Measurements from ENCODE around the gene MYH1. TPM values are rescaled to one million over a fixed set of nuclear protein-coding genes. Genes with fewer than 3 reads are reported as not detected.

Gene MYH1
- not detected for total RNA-seq
- polyA plus RNA-seq, result not detected

GRCh38 chr17:10518271-10519037, at the start of gene MYH1:
Gene MYH1, minus strand, starts transcription at chr17:10518542. Its CDS starts 1,900 bp downstream, at chr17:10516642.
- no peak within 1 kb of the TSS for H3K4me3 ChIP-seq (ENCODE audit: low read length)
- Mint-ChIP-seq H3K36me3 (no peaks in the 10 kb centered on the region), H3K27ac (no peak within 1 kb of the TSS), H3K4me3 (no peak within 1 kb of the TSS), H3K27me3 (peaks cover 3 to 18% of the 10 kb centered on the region in 2 donors), H3K9me3 (peaks cover 0 to 2% (median 0%) of the 10 kb centered on the region in 5 donors), H3K4me1 (no peaks in the 10 kb centered on the region)
- DNase-seq, result no peak
- no peaks in the 10 kb centered on the region for H3K27me3 ChIP-seq (ENCODE audit: insufficient read depth, low read length, poor library complexity, severe bottlenecking)
- ChIA-PET POLR2A (no interaction called here), CTCF (no interaction called here)
- no peaks in the 10 kb centered on the region for H3K36me3 ChIP-seq (ENCODE audit: insufficient read depth, low read length)
- no peaks in the 10 kb centered on the region for H3K4me1 ChIP-seq (ENCODE audit: insufficient read depth, low read length)
- no peaks in the 10 kb centered on the region for H3K9me3 ChIP-seq (ENCODE audit: low read length)
- no peak within 1 kb of the TSS for H3K27ac ChIP-seq (ENCODE audit: low read depth, low read length)

GRCh38 chr17:10563991-10564660, 45.8 kb upstream of the MYH1 start:
- H3K27ac Mint-ChIP-seq, result no peak overlapping the region
- DNase-seq, result no peak
- ChIA-PET POLR2A (no interaction called here), CTCF (no interaction called here)
- H3K27me3 Mint-ChIP-seq, result peaks cover 11 to 24% of the 10 kb centered on the region in 2 donors
- Histone ChIP-seq H3K4me3 (ENCODE audit: low read length) (no peak overlapping the region), H3K4me1 (ENCODE audit: insufficient read depth, low read length) (no peaks in the 10 kb centered on the region), H3K27ac (ENCODE audit: low read depth, low read length) (no peak overlapping the region), H3K9me3 (ENCODE audit: low read length) (no peaks in the 10 kb centered on the region), H3K36me3 (ENCODE audit: insufficient read depth, low read length) (no peaks in the 10 kb centered on the region), H3K27me3 (ENCODE audit: insufficient read depth, low read length, poor library complexity, severe bottlenecking) (peaks cover 4% of the 10 kb centered on the region)
- no peak overlapping the region for H3K4me3 Mint-ChIP-seq
- peaks cover 0 to 3% (median 0%) of the 10 kb centered on the region in 5 donors for H3K9me3 Mint-ChIP-seq
- H3K36me3 Mint-ChIP-seq, result peaks cover 0 to 1% (median 0%) of the 10 kb centered on the region in 3 donors
- H3K4me1 Mint-ChIP-seq, result no peaks in the 10 kb centered on the region

GRCh38 chr17:10558049-10558448, 39.7 kb upstream of the MYH1 start:
- no peaks in the 10 kb centered on the region for H3K27me3 ChIP-seq (ENCODE audit: insufficient read depth, low read length, poor library complexity, severe bottlenecking)
- H3K4me3 ChIP-seq (ENCODE audit: low read length), result no peak overlapping the region
- peaks cover 0 to 6% (median 0%) of the 10 kb centered on the region in 5 donors for H3K9me3 Mint-ChIP-seq
- no peaks in the 10 kb centered on the region for H3K4me1 ChIP-seq (ENCODE audit: insufficient read depth, low read length)
- no peaks in the 10 kb centered on the region for H3K9me3 ChIP-seq (ENCODE audit: low read length)
- ChIA-PET CTCF (no interaction called here), POLR2A (no interaction called here)
- no peak overlapping the region for H3K4me3 Mint-ChIP-seq
- H3K4me1 Mint-ChIP-seq, result no peaks in the 10 kb centered on the region
- H3K27ac Mint-ChIP-seq, result no peak overlapping the region
- no peak for DNase-seq
- H3K36me3 Mint-ChIP-seq, result no peaks in the 10 kb centered on the region
- peaks cover 7 to 10% of the 10 kb centered on the region in 2 donors for H3K27me3 Mint-ChIP-seq
- H3K36me3 ChIP-seq (ENCODE audit: insufficient read depth, low read length), result no peaks in the 10 kb centered on the region
- H3K27ac ChIP-seq (ENCODE audit: low read depth, low read length), result no peak overlapping the region

GRCh38 chr17:10557422-10557821, 39.1 kb upstream of the MYH1 start:
- Histone ChIP-seq H3K4me1 (ENCODE audit: insufficient read depth, low read length) (no peaks in the 10 kb centered on the region), H3K36me3 (ENCODE audit: insufficient read depth, low read length) (no peaks in the 10 kb centered on the region), H3K27me3 (ENCODE audit: insufficient read depth, low read length, poor library complexity, severe bottlenecking) (no peaks in the 10 kb centered on the region), H3K9me3 (ENCODE audit: low read length) (no peaks in the 10 kb centered on the region), H3K4me3 (ENCODE audit: low read length) (no peak overlapping the region), H3K27ac (ENCODE audit: low read depth, low read length) (no peak overlapping the region)
- POLR2A ChIA-PET, result no interaction called here
- H3K27me3 Mint-ChIP-seq, result peaks cover 7 to 16% of the 10 kb centered on the region in 2 donors
- no peaks in the 10 kb centered on the region for H3K4me1 Mint-ChIP-seq
- CTCF ChIA-PET, result no interaction called here
- H3K36me3 Mint-ChIP-seq, result no peaks in the 10 kb centered on the region
- no peak for DNase-seq
- H3K27ac Mint-ChIP-seq, result no peak overlapping the region
- H3K9me3 Mint-ChIP-seq, result peaks cover 0 to 5% (median 0%) of the 10 kb centered on the region in 5 donors
- H3K4me3 Mint-ChIP-seq, result no peak overlapping the region

GRCh38 chr17:10556301-10557005, 38.1 kb upstream of the MYH1 start:
- no peak overlapping the region for H3K4me3 ChIP-seq (ENCODE audit: low read length)
- Mint-ChIP-seq H3K27ac (no peak overlapping the region), H3K4me1 (no peaks in the 10 kb centered on the region), H3K27me3 (peaks cover 10 to 18% of the 10 kb centered on the region in 2 donors), H3K4me3 (no peak overlapping the region), H3K36me3 (no peaks in the 10 kb centered on the region), H3K9me3 (peaks cover 0 to 3% (median 0%) of the 10 kb centered on the region in 5 donors)
- H3K27me3 ChIP-seq (ENCODE audit: insufficient read depth, low read length, poor library complexity, severe bottlenecking), result no peaks in the 10 kb centered on the region
- no peaks in the 10 kb centered on the region for H3K36me3 ChIP-seq (ENCODE audit: insufficient read depth, low read length)
- ChIA-PET CTCF (no interaction called here), POLR2A (no interaction called here)
- no peaks in the 10 kb centered on the region for H3K9me3 ChIP-seq (ENCODE audit: low read length)
- DNase-seq, result no peak
- H3K4me1 ChIP-seq (ENCODE audit: insufficient read depth, low read length), result no peaks in the 10 kb centered on the region
- no peak overlapping the region for H3K27ac ChIP-seq (ENCODE audit: low read depth, low read length)

GRCh38 chr17:10550014-10550413, 31.7 kb upstream of the MYH1 start:
- H3K27ac ChIP-seq (ENCODE audit: low read depth, low read length), result no peak overlapping the region
- H3K36me3 Mint-ChIP-seq, result no peaks in the 10 kb centered on the region
- H3K9me3 Mint-ChIP-seq, result peaks cover 0 to 4% (median 0%) of the 10 kb centered on the region in 5 donors
- no peak overlapping the region for H3K4me3 Mint-ChIP-seq
- H3K27me3 Mint-ChIP-seq, result peaks cover 7 to 18% of the 10 kb centered on the region in 2 donors
- H3K27ac Mint-ChIP-seq, result no peak overlapping the region
- no peaks in the 10 kb centered on the region for H3K36me3 ChIP-seq (ENCODE audit: insufficient read depth, low read length)
- no peaks in the 10 kb centered on the region for H3K4me1 Mint-ChIP-seq
- ChIA-PET POLR2A (no interaction called here), CTCF (no interaction called here)
- H3K27me3 ChIP-seq (ENCODE audit: insufficient read depth, low read length, poor library complexity, severe bottlenecking), result no peaks in the 10 kb centered on the region
- H3K4me1 ChIP-seq (ENCODE audit: insufficient read depth, low read length), result no peaks in the 10 kb centered on the region
- no peaks in the 10 kb centered on the region for H3K9me3 ChIP-seq (ENCODE audit: low read length)
- DNase-seq, result no peak
- no peak overlapping the region for H3K4me3 ChIP-seq (ENCODE audit: low read length)

- H3K4me1 Mint-ChIP-seq, result no peaks in the 10 kb centered on the region
- no peaks in the 10 kb centered on the region for H3K36me3 ChIP-seq (ENCODE audit: insufficient read depth, low read length)
- ChIA-PET CTCF (no interaction called here), POLR2A (no interaction called here)
- no peak within 1 kb of the TSS for H3K4me3 ChIP-seq (ENCODE audit: low read length)
- no peak within 1 kb of the TSS for H3K4me3 Mint-ChIP-seq
- H3K9me3 Mint-ChIP-seq, result peaks cover 0 to 5% (median 0%) of the 10 kb centered on the region in 5 donors
- DNase-seq, result no peak
- H3K9me3 ChIP-seq (ENCODE audit: low read length), result no peaks in the 10 kb centered on the region
- no peak within 1 kb of the TSS for H3K27ac ChIP-seq (ENCODE audit: low read depth, low read length)
- no peaks in the 10 kb centered on the region for H3K36me3 Mint-ChIP-seq
- no peak within 1 kb of the TSS for H3K27ac Mint-ChIP-seq
- no peaks in the 10 kb centered on the region for H3K27me3 ChIP-seq (ENCODE audit: insufficient read depth, low read length, poor library complexity, severe bottlenecking)
- peaks cover 7 to 18% of the 10 kb centered on the region in 2 donors for H3K27me3 Mint-ChIP-seq
- no peaks in the 10 kb centered on the region for H3K4me1 ChIP-seq (ENCODE audit: insufficient read depth, low read length)
These were observed 30.9 kb upstream of the MYH1 start, which contains the start of gene MYH2 for GRCh38 chr17:10549096-10549842. Gene MYH2, minus strand, starts transcription at chr17:10549658. Its CDS starts 1,738 bp downstream, at chr17:10547920.
